Gastroesophageal sphincter (tissue), 3 donors: Measurements from ENCODE around the gene OCA2.

ENCODE experiments used
- EP300 ChIP-seq: sonication (generic); formaldehyde crosslinking; IDR thresholded peaks from one replicate; pipeline ENCODE4 v1.6.1; 2017; ENCODE audit warnings: antibody characterized with exemption, mild to moderate bottlenecking
- POLR2A ChIP-seq, 2 donors: fragments of 450-650 bp; IDR thresholded peaks; one replicate each; pipeline ENCODE4 v1.6.1; 2017; ENCODE audit warnings: antibody characterized with exemption in 2 of 2, mild to moderate bottlenecking in 2 of 2, moderate library complexity in 1 of 2
- POLR2AphosphoS5 ChIP-seq: sonication (generic); formaldehyde crosslinking; IDR thresholded peaks from one replicate; pipeline ENCODE4 v1.6.1; 2017; ENCODE audit warnings: antibody characterized with exemption
- TF ChIP-seq, protein P1 (sequence below), 4 experiments: fragments of 200-600 bp in 2 of 4; fragments of 450-650 bp in 2 of 4; sonication (generic) in 1 of 4; IDR thresholded peaks; one replicate each; pipeline ENCODE4 v1.5.1; 2017 to 2019; ENCODE audit warnings: antibody characterized with exemption in 4 of 4, mild to moderate bottlenecking in 2 of 4, moderate library complexity in 2 of 4

DNA sequence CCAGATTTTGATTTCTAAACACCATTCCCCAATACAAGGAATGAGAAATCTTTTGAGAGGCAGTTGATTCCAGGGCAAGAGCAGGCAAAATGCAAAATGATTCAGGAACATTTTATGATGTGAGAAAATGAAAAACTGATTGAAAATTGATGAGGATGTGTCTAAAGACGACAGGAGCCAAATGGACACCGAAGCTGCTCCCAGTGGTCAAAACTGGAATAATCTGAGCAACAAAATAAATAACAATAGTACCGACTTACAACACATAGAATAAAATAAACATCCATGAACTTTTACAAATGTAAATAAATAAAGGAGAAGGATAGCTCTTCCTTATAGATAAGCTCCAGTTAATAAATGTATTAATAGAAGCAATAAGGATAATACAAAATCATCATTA, 186.8 kb downstream of the OCA2 start:
- TF ChIP-seq POLR2A (IDR thresholded peaks at IDR 0.05) (no peak), POLR2AphosphoS5 (no peak), EP300 (no peak)
- TF ChIP-seq, protein P1, sequence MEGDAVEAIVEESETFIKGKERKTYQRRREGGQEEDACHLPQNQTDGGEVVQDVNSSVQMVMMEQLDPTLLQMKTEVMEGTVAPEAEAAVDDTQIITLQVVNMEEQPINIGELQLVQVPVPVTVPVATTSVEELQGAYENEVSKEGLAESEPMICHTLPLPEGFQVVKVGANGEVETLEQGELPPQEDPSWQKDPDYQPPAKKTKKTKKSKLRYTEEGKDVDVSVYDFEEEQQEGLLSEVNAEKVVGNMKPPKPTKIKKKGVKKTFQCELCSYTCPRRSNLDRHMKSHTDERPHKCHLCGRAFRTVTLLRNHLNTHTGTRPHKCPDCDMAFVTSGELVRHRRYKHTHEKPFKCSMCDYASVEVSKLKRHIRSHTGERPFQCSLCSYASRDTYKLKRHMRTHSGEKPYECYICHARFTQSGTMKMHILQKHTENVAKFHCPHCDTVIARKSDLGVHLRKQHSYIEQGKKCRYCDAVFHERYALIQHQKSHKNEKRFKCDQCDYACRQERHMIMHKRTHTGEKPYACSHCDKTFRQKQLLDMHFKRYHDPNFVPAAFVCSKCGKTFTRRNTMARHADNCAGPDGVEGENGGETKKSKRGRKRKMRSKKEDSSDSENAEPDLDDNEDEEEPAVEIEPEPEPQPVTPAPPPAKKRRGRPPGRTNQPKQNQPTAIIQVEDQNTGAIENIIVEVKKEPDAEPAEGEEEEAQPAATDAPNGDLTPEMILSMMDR (IDR thresholded peaks at IDR 0.05), result no peak
